Measurements from ENCODE around the gene EIF3L.

EIF3L gene

DNA sequence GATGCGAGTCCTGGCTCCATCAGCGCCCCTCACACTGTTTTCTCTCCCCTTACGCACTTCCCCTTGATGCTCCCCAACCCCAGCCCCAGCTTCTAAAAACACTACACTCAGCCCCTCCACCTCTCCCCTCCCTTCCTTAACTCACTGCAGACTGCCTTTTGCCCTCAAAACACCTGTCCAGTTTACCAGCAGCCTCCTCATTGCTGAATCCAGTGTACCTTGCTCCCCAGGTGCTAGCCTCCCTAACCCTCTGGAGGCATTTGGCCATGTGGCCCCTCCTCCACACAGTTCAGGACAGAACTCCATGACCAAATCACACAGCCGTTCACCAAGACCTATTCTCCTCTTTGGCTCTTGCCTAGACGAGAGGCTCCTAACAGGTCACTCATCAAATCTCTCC, 28.9 kb upstream of the EIF3L start:
- Histone ChIP-seq H3K4me3 (ENCODE audit: low read depth in 1 of 2, low read length in 1 of 2) (no peak overlapping the region), H3K9me3 (no peaks in the 10 kb centered on the region), H3K36me3 (no peaks in the 10 kb centered on the region), H3K27ac (no peak overlapping the region), H3K4me1 (ENCODE audit: control insufficient read depth in 1 of 2, insufficient read depth in 1 of 2, low read depth in 1 of 2, low read length in 1 of 2) (peaks cover 25 to 27% of the 10 kb centered on the region in 2 experiments), H3K27me3 (peaks cover 71% of the 10 kb centered on the region)
- TF ChIP-seq, protein P1, sequence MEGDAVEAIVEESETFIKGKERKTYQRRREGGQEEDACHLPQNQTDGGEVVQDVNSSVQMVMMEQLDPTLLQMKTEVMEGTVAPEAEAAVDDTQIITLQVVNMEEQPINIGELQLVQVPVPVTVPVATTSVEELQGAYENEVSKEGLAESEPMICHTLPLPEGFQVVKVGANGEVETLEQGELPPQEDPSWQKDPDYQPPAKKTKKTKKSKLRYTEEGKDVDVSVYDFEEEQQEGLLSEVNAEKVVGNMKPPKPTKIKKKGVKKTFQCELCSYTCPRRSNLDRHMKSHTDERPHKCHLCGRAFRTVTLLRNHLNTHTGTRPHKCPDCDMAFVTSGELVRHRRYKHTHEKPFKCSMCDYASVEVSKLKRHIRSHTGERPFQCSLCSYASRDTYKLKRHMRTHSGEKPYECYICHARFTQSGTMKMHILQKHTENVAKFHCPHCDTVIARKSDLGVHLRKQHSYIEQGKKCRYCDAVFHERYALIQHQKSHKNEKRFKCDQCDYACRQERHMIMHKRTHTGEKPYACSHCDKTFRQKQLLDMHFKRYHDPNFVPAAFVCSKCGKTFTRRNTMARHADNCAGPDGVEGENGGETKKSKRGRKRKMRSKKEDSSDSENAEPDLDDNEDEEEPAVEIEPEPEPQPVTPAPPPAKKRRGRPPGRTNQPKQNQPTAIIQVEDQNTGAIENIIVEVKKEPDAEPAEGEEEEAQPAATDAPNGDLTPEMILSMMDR (IDR thresholded peaks at IDR 0.05), result no peak

DNA sequence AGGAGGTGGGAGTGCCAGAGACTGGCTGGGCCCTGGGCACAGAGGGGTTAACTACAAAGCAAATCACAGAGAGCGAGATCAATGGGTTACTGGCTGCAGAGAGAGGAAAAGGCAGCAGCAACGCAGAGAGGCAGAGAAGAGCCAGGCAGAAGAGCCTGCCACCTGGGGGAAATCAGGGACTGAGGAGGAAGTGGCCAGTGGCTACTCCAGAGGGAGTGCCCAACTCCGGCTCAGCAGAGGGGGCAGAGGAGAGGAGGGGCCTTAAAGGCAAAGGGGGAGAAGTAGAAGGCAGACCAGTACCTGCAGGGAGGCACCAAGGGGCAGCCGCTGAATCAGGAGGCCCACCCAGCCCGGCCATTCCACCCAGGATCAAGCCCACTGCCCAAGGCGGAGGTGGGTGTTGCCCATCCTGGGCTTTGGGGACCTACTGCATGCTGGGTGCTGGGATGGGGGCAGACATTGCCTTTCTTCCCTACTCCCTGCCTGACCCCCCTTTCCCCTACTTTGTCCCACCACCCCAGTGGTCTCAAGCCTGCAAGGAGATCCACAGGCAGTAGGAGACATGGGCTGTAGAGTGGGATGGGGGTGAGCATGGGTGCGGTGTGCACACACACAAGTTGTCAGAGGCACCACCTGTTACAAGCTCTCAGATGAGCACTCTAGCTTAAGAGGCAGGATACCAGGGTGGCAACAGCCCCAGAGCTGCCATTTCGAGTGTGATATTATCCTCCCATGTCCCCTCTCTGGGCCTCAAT, 27.0 kb upstream of the EIF3L start:
- Histone ChIP-seq H3K27me3 (peaks cover 75% of the 10 kb centered on the region), H3K9me3 (no peaks in the 10 kb centered on the region), H3K4me3 (ENCODE audit: low read depth in 1 of 2, low read length in 1 of 2) (no peak overlapping the region), H3K36me3 (no peaks in the 10 kb centered on the region), H3K4me1 (ENCODE audit: control insufficient read depth in 1 of 2, insufficient read depth in 1 of 2, low read depth in 1 of 2, low read length in 1 of 2) (peaks cover 25 to 29% of the 10 kb centered on the region in 2 experiments), H3K27ac (no peak overlapping the region)
- TF ChIP-seq, protein P1 (IDR thresholded peaks at IDR 0.05), result no peak

DNA sequence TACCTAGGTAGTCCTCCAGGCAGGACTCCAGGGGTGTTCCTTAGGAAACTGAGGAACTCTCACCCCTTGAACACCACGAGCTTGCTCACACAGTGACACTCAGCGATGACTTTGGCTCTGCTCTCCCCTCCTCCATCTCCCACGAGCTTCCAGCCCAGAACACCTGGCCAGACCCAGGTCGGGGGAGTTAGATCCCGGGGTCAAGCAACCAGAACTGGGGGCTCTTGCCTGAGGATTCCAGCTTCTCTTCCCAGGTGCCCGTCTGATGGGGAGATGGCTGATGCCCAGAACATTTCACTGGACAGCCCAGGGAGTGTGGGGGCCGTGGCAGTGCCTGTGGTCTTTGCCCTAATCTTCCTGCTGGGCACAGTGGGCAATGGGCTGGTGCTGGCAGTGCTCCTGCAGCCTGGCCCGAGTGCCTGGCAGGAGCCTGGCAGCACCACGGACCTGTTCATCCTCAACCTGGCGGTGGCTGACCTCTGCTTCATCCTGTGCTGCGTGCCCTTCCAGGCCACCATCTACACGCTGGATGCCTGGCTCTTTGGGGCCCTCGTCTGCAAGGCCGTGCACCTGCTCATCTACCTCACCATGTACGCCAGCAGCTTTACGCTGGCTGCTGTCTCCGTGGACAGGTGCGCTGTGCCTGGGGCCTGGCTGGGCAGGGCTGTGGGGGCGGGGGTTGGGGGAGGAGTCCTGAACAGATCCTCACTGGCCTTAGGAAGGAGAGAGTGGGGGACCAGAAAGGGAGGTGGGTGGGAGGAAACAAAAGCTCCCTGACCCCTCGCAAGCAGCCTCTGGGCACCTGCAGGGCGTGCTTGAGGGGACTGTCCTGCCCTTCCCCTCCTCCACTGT, 25.9 kb upstream of the EIF3L start, which contains the start of gene GALR3:
Gene GALR3 (plus strand): TSS at position 249 of the 852 bp plus-strand sequence. CDS start 25 bp downstream, at position 274.
- H3K27me3 ChIP-seq, result peaks cover 66% of the 10 kb centered on the region
- peaks cover 16 to 20% of the 10 kb centered on the region in 2 experiments for H3K4me1 ChIP-seq (ENCODE audit: control insufficient read depth in 1 of 2, insufficient read depth in 1 of 2, low read depth in 1 of 2, low read length in 1 of 2)
- no peaks in the 10 kb centered on the region for H3K36me3 ChIP-seq
- H3K9me3 ChIP-seq, result no peaks in the 10 kb centered on the region
- TF ChIP-seq, protein P1 (IDR thresholded peaks at IDR 0.05), result no peak
- H3K27ac ChIP-seq, result no peak within 1 kb of the TSS
- no peak within 1 kb of the TSS for H3K4me3 ChIP-seq (ENCODE audit: low read depth in 1 of 2, low read length in 1 of 2)

DNA sequence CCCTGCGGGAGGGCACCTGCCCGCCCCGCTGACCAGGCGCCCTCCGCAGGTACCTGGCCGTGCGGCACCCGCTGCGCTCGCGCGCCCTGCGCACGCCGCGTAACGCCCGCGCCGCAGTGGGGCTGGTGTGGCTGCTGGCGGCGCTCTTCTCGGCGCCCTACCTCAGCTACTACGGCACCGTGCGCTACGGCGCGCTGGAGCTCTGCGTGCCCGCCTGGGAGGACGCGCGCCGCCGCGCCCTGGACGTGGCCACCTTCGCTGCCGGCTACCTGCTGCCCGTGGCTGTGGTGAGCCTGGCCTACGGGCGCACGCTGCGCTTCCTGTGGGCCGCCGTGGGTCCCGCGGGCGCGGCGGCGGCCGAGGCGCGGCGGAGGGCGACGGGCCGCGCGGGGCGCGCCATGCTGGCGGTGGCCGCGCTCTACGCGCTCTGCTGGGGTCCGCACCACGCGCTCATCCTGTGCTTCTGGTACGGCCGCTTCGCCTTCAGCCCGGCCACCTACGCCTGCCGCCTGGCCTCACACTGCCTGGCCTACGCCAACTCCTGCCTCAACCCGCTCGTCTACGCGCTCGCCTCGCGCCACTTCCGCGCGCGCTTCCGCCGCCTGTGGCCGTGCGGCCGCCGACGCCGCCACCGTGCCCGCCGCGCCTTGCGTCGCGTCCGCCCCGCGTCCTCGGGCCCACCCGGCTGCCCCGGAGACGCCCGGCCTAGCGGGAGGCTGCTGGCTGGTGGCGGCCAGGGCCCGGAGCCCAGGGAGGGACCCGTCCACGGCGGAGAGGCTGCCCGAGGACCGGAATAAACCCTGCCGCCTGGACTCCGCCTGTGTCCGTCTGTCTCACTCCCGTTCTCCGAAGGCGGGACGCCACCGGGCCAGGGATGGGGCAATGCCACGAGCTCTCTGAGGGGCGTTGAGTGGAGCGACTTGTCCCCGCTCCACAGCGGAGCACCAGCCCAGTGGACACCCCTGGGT, 24.3 kb upstream of the EIF3L start:
- Histone ChIP-seq H3K9me3 (no peaks in the 10 kb centered on the region), H3K4me3 (ENCODE audit: low read depth in 1 of 2, low read length in 1 of 2) (peak overlapping the region in 1 of 2 experiments; percentile 43), H3K4me1 (ENCODE audit: control insufficient read depth in 1 of 2, insufficient read depth in 1 of 2, low read depth in 1 of 2, low read length in 1 of 2) (peaks cover 8 to 12% of the 10 kb centered on the region in 2 experiments), H3K27me3 (peaks cover 50% of the 10 kb centered on the region), H3K27ac (no peak overlapping the region), H3K36me3 (peaks cover 9% of the 10 kb centered on the region)
- TF ChIP-seq, protein P1 (IDR thresholded peaks at IDR 0.05), result no peak

DNA sequence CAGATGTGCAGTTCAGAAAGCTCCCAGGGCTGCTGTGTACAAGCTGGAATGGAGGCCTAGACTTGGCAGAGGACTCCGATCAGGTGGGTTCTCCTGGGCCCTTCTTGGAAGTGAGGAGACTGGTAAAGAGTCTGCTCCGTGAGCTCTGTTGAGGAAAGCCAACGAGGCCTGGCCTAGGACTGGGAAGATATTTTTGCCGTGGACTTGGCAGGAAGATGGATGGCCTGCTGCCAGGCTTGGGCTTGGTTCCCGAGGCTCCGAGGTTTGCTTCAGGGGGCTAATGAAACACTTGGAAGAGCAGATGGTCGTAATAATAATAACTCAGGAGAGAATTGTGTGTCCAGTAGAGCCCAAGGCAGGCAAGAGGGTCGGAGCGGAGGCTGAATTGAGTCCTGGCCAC, 22.2 kb upstream of the EIF3L start:
- peaks cover 30% of the 10 kb centered on the region for H3K36me3 ChIP-seq
- H3K4me1 ChIP-seq (ENCODE audit: control insufficient read depth in 1 of 2, insufficient read depth in 1 of 2, low read depth in 1 of 2, low read length in 1 of 2), result peaks cover 8 to 12% of the 10 kb centered on the region in 2 experiments
- TF ChIP-seq, protein P1 (IDR thresholded peaks at IDR 0.05), result no peak
- peaks cover 36% of the 10 kb centered on the region for H3K27me3 ChIP-seq
- no peak overlapping the region for H3K27ac ChIP-seq
- H3K4me3 ChIP-seq (ENCODE audit: low read depth in 1 of 2, low read length in 1 of 2), result no peak overlapping the region
- no peaks in the 10 kb centered on the region for H3K9me3 ChIP-seq

Measured in neutrophil (primary cell).